GM18519 (cell line): ENCODE results near the gene COLEC11.

ENCODE experiments used
- ATAC-seq: cut with Tn5 transposase; IDR thresholded peaks from one replicate; pipeline ENCODE4 v1.9.1; 2021; ENCODE audit warnings: mild to moderate bottlenecking, moderate library complexity; ENCODE audit not compliant: unreplicated experiment, low FRiP score

The COLEC11 gene

DNA sequence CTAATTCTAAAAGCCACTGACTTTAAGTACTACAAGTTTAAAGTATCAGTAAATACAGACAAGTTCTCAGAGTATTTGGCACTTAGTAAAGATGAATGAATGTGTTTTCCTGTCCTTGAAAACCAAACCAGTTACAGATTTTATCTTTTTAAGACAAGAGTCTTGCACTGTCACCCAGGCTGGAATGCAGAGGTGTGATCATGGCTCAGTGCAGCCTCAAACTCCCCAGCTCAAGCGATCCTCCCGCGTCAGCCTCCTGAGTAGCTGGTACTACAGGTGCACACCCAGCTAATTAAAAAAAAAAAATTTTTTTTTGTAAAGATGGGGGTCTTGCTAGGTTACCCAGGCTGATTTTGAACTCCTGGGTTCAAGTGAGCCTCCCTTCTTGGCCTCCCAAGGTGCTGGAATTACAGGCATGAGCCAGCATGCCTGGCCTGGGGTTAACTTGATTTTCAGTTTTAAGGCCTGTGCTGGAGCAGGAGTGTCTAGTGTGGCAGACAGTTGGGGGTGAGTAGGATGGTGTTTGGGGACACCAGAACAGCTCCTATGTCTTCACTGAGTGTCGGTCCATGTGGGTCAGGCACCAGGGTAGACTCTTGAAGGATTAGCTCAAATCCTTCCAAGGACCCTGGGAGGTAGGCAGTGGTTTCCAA, 10.2 kb upstream of the COLEC11 start:
- ATAC-seq, result no peak

DNA sequence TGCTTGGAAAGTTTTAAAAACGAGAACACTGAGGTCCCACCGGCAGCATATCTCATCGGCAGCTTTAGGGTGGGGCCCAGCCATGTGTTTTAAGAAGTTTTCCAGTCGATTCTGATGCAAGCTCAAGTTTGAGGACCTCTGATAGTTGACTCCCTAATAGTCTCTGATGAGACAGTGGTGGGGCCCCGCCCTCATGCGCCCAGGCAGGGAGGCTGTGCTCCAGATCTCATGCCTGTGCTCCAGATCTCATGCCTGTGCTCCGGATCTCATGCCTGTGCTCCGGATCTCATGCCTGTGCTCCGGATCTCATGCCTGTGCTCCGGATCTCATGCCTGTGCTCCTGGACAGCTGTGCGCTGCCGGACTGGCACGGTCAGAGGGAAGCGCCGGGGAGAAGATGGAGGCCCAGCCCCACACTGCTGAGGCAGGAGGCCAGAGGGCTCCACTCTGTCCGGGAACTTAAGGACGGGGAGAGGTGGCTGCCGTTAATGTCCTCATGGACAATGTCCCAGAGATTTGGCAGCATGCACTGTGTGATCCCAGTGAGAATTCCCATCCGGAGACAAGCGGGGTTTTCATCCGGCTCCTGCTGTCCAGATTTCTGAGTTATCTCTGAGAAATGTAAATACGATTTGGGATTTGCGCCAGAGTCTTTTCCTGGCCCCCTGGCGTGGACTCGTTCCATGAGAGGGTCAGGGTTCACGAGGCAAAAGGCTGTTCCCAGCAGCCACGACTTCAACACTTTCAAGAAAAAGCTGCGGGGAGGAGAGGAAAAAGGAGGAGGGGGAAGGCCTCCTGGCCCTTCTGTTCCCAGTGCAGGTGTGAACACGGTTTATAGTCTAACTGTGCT, 9.4 kb upstream of the COLEC11 start:
- ATAC-seq, result no peak

DNA sequence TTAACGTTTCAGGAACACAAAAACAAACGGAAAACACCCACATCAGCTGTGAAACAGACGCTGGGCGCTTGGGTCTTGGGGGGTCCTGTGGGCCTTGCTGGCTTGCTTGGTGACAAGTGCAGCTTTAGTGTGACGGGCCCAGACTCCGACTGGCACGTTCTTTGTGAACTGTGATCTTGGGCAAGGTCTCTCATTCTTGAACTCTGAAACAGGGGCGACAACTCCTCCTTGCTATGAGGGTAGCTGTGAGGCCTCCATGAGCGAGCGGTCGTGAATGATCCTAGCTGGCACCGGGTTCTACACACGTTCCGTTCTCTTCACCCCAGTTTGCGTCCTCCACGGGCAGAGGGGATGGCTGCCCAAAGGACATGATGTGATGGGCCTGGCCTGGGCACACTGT, 8.7 kb upstream of the COLEC11 start:
- ATAC-seq, result no peak

DNA sequence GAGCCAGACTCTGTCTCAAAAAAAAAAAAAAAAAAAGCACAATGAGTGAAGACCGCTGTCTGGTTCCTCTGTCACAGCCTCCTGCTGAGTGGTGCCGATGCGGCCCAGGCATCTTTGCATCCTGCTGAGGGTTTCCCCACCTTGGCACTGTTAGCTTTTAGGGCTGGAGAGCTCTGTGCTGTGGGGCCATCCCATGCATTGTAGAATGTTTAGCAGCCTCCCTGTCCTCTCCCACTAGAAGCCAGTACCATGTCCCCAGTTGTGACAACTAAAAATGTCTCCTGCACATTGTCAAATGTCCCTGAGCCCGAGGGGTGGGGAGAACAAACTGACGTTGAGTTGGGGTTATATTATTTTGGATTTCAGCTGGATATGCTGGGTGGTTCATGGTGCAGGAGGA, 7.9 kb upstream of the COLEC11 start:
- ATAC-seq, result no peak

DNA sequence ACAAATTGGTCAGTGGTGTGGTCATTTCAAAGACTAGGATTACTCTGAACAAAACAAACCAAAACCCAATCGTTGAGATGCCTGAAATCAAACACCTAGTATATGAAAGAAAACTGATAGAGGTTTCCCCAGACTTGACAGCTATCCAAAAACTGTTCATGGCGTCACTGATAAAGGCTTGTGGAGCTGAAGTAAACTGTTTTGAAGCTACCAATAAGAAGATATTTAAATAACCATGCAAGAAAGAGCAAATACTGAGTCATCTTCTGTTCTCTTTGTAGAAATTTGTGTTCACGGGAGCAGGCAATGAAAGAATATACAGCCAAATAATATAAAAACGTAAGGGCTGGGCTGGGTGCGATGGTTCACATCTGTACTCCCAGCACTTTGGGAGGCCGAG, 7.5 kb upstream of the COLEC11 start:
- no peak for ATAC-seq

DNA sequence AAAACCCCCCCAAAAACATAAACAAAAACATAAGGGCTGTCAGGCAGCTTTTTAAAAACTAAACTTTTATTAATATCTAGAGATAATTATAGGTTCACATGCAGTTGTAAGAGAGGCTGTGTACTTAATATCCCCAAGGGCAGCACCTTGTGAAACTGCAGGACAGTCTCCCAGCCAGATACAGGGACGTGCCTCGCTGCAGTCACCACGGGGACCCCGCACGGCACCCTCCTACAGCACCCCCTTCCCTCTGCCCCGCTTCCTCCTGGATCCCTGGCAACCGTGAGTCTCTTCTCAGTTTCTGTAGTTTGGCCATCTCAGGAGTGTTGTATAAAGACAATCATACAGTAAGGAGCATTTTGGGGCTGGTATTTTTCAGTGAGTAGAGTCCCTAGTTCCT, 6.8 kb upstream of the COLEC11 start:
- no peak for ATAC-seq

DNA sequence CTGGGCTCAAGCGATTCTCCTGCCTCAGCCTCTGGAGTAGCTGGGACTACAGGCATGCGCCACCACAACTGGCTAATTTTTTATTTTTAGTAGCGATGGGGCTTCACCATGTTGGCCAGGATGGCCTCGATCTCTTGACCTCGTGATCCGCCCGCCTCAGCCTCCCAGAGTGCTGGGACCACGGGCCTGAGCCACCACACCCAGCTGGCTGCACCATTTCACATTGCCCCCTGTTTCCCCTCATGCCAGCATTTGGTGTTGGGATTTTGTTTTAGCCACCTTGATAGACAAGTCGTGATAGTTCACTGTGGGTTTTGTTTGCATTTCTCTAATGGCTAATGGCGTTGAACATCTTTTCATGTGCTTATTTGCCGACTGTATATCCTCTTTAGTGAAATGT, 5.8 kb upstream of the COLEC11 start:
- ATAC-seq, result no peak

DNA sequence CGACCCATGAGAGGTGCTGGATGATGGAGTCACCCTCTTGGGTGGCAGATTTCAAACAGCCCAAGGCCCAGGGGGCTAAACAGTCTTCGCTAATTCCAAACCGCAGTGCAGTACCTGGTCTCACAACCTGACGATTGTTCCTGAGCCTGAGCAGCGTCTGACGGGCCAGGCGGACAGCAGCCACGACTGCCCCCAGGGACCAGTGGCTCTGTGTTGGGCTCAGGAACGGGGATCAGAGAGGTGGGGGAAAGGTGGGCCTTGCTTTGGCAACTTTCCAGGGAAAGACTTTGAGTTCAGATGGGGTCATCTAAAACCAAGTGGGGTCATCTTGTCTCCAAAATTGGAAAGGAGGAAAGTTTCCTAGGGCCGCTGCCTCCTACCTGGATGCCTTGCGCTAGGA, 492 bp downstream of the COLEC11 start:
- ATAC-seq, result no peak

DNA sequence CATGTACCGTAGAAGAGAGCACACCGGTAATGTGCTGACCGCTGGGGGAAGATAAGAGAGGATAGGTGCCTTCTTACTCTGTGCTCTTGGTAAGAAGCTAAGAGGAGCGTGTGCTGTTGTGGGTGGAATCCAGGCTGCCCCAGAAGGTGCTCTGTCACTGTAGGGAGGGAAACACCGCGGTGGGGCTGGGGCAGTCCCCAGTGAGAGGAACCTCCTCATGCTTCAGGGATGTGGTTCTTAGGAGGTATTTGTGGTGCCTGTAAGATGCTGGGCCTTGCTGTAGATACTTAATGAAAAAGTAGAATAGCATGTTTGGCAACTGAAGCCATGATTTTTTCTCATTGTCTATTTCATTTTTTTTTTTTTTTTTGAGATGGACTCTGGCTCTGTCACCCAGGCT, 1.1 kb downstream of the COLEC11 start:
- no peak for ATAC-seq

DNA sequence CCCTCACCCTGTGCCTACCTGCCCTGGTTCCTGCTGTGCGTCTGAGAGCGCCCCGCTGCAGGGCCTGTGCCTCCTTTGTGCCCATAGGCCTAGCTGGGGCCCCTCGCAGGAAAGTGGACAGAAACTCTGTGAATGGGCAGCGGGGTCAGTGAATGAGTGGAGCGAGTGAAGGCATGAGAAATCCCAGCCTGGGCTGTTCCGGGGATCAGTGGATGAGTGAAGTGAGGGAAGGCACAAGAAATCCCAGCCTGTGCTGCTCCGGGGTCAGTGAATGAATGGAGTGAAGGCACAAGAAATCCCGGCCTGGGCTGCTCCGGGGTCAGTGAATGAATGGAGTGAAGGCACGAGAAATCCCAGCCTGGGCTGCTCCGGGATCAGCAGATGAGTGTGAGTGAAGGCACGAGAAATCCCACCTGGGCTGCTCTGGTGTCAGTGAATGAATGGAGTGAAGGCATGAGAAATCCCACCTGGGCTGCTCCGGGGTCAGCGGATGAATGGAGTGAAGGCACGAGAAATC, 2.0 kb downstream of the COLEC11 start:
- ATAC-seq, result no peak

DNA sequence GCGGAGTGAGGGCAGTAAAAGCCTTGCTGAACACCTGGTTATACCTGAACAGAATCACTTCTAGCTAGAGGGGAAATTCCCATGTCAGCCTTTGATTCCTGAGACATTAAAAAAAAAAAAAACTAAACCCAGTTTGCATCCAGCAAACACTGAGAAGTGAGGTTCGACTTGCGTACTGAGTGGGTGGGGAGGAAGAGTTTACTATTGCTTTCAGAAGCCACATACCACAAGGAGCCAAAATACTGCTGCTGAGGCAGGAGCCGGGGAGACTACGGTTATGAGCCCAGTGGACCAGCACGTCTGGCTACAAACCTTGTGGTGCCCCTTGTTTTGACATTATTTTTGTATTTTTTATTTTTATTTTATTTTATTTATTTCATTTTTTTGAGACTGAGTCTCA, 2.7 kb downstream of the COLEC11 start:
- no peak for ATAC-seq

DNA sequence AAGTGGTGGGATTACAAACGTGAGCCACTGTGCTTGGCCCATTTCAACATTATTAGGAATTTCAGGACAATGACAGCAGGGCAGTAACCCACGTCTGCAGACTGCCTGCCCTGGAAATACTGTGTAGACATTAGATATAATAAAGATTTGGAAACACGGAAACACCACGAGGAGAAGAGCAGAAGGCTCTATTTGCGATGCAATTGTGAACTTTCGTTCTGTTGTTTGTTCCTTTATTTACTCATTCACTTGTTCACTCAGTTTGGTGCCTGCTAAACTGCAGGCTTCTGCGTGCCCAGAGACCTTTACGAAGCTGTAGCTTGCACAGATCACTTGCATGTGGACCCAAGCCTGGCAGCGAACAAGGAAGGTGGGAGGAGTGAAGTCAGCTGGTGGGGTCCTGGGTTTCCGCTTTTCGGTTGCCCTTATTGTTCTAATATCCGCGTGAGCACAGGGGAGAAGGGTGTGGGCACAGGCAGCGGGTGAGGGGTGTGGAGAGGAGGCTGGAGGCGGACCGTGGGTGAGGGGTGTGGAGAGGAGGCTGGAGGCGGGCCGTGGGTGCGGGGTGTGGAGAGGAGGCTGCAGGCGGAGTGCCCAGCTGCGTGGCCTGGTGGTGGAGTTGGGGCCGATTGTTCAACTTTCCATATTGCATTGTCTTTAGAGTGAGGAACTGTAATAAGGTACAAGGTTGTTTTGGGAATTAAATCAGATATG, 3.4 kb downstream of the COLEC11 start:
- ATAC-seq, result no peak

DNA sequence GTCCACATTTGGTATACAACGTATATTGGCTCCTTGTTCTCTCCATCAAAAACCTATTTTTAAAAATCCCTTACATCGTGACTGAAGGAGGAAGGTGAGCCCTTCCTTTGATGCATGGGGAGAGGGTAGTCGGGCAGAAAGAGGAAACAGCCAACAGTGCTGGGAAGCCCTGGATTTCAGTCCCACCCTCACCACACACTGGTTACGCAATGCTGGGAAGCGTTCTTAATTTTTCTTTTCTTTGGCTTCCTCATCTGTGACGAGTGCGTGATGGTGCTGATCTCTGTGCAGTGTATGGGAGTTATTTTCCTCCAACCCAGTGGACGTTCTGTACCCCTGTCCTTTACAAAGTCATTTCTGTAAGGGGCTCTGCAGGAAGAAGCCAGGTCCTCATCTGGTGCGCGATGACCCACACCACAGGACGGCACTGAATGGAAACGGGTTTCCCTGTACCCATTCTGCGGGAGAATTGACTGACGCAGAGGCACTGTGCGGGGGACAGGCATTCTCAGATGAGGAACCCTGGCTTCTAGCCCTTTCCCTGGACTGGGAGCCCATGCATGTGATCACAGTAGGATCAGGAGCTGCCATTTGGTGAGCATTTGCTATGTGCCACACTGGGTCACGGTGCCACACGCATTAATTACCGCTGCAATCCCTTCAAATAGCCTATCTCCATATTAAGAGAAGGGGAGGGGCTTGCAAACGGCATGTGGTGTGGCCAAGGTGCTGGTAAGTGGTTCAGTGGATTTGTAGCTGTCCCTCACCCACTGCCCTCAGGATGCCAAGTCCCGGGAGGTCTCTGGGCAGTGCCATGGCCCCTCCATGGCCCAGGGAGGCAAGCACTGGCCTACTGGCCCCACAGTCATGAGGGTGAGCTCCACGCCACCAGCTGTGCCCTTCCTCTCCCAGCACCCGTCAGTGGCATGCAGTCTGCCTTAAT, 4.3 kb downstream of the COLEC11 start:
- ATAC-seq, result no peak

DNA sequence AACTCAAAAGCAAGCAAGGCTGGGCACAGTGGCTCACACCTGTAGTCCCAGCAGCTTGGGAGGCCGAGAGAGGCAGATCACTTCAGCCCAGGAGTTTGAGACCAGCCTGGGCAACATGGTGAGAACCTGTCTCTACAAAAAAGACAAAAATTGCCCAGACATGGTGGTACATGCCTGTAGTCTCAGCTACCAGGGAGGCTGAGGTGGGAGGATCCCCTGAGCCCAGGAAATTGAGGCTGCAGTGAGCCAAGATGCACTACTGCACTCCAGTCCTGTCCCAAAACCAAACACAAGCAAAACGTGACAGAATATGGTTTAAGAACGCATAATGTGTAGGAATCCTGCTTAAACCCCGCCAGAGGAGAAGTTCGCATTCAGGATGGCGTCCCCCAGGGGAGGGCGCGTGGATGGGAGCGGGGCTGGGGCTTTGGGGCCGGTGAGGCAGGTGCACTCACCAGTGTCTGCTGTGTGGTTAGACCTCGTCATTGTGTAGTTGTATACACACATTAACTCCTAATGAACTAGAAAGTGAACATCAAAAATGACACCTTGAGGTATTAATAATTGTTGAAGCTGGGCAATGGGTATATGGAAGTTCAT, 5.4 kb downstream of the COLEC11 start:
- no peak for ATAC-seq

DNA sequence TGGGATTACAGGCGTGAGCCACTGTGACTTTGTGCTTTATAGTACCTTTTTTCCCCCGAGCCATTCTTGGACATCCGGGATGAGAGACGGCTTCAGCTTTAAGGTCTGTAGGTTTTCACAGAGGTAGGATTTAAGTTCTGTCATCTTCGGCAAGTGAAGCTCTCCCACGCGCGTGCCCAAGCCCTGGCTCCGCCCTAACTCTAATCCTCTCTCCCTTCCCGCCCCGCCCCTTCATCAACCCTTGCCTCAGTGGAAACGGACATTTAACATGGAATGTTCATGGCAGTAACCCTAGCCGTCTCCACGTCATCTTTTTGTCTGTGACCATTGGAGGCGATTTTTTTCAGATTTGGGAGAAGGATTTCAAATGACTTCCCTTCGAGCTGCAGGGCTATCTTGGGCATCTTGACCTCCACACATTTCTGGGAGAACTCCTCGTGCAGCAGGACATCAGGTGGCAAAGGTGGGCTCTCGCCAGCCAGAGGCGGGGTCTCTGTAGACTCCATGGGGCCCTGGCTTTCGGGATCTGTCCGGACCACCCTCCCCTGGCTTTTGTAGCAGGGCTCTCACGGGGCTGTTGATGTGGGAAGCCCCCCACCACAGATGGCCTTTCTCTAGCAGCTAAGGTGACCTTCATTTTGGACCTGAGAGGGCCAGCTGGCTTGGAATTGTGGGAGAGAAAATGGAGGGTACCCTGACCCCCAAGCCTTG, 6.8 kb downstream of the COLEC11 start:
- ATAC-seq, result no peak

DNA sequence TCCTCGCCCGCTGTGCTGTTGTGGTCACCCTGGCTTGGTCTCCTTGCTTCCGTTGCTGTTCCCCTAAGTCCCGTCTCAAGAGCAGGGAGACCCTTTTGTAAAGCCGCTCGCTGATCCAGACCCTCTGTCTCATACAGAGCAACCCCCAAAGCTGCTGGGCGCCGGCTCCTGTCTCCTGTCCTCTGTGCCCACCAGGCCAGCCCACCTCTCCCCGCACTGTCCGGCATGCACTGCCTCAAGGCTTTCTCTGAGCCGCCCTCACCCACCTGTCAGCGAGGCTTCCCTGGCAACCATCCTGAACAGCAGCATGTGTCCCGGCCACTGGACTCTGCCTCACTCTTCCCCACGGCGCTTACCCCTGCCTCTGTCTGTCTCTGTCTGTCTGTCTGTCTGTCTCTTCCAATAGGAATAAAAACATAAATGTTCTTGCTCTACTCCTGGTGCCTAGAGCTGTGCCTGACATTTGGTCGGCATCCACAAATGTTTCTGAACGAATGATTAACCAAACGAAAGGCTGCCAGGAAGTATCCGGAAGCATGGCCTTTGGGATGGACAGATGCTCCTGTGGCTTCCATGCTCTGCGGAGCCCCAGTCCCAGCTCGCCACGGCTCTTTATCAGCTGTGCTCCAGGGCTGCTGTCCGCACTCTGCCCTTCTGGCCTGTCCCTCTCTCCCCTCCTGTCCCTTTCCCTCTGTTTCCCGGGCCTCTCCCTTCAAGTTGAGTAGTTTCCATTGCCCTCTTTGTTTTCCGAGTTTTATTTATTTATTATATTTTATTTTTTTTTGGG, 7.8 kb downstream of the COLEC11 start:
- ATAC-seq, result no peak

DNA sequence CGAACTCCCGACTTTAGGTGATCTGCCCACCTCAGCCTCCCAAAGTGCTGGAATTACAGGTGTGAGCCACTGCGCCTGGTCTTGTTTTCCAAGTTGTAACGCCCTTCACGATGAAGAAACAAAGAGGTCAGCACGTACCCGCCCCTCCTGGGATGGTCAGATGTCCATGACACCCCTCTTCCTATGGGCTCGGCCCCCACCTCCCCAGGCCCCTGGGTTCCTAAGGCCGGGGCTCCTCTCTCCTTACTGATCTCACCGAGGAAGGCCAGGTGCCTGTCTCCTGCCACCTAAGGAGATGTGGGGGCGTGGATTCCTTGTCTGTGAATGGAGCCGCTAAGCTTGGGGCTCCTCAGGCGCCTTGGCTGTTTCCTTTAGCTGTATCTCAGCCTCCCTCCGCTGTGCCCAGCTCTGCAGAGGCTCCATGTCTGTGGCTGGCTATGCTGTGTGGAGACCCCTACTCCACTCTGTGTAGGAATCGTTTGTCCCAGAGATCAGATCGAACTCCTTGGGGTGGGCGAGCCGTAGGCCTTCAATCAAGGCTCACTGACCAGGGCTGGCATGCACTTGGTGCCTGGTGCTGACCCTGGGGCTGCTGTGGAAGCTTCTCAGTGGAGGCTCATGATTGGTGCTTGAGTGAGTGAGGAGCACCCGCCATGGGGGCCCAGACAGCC, 8.8 kb downstream of the COLEC11 start:
- ATAC-seq, result no peak
